Progenitor cell of endocrine pancreas (in vitro differentiated cells): Measurements from ENCODE around the gene OSBPL1A. TPM values are rescaled to one million over a fixed set of nuclear protein-coding genes. Genes with fewer than 3 reads are reported as not detected.

ENCODE experiments used
- DNase-seq: peaks from one replicate; pipeline ENCODE4 v3.0.0; 2021; ENCODE audit warnings: low spot score; ENCODE audit not compliant: unreplicated experiment
- H3K27ac Mint-ChIP-seq: 2 replicates; pipeline ENCODE4 v1.8.0; 2021; ENCODE audit warnings: mild to moderate bottlenecking, moderate library complexity, mixed read lengths
- H3K27me3 Mint-ChIP-seq: 2 replicates; pipeline ENCODE4 v1.8.0; 2021; ENCODE audit warnings: mixed read lengths
- H3K36me3 Mint-ChIP-seq: 2 replicates; pipeline ENCODE4 v1.8.0; 2022; ENCODE audit warnings: mixed read lengths; ENCODE audit not compliant: insufficient read depth
- H3K4me1 Mint-ChIP-seq: 2 replicates; pipeline ENCODE4 v1.8.0; 2021; ENCODE audit warnings: low read depth, mixed read lengths
- H3K4me3 Mint-ChIP-seq: 2 replicates; pipeline ENCODE4 v1.8.0; 2021; ENCODE audit warnings: low read depth, mild to moderate bottlenecking, moderate library complexity, mixed read lengths
- H3K9me3 Mint-ChIP-seq: 2 replicates; pipeline ENCODE4 v1.8.0; 2021; ENCODE audit warnings: low read depth, mixed read lengths
- CTCF ChIP-seq: fragments of 200-600 bp; sonication (generic); IDR thresholded peaks from one replicate; pipeline ENCODE4 v1.5.0; 2021; ENCODE audit warnings: antibody characterized with exemption, mild to moderate bottlenecking; ENCODE audit not compliant: unreplicated experiment
- total RNA-seq: library from RNA; stranded (reverse); gene quantifications from 2 replicates; pipeline ENCODE4 v1.2.1, GENCODE V29; 2021

The OSBPL1A gene
- total RNA-seq, 1 donor from 2014 or later = 15.0 TPM

DNA sequence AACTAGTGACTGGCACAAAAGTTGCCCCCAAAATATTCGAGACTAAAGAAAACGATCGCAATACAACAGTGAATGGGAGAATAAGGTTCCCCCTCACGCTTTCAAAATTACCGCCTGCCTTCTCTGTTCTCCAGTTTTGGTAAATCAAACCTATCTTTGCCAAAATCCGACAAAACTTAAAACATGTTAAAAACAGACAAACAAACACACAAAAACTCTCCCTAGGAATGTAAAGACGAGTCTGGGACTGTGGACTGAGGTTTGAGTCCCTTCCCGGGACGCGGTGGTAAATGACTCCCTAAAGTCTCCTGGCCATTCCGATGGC lies 28.4 kb upstream of the OSBPL1A start:
- no peak for TF ChIP-seq CTCF
- H3K4me3 Mint-ChIP-seq = peak overlapping the region; percentile 80
- H3K4me1 Mint-ChIP-seq = peaks cover 28% of the 10 kb centered on the region
- H3K36me3 Mint-ChIP-seq = peaks cover 4% of the 10 kb centered on the region
- peak overlapping the region; percentile 97 for H3K27ac Mint-ChIP-seq
- DNase-seq = no peak
- H3K9me3 Mint-ChIP-seq = peaks cover 13% of the 10 kb centered on the region
- peaks cover 18% of the 10 kb centered on the region for H3K27me3 Mint-ChIP-seq

GRCh38 chr18:24421831-24422230 lies 24.2 kb upstream of the OSBPL1A start:
- Mint-ChIP-seq H3K9me3 (peaks cover 9% of the 10 kb centered on the region), H3K4me3 (no peak overlapping the region), H3K36me3 (peaks cover 2% of the 10 kb centered on the region), H3K4me1 (peaks cover 14% of the 10 kb centered on the region), H3K27me3 (peaks cover 18% of the 10 kb centered on the region), H3K27ac (peak overlapping the region; percentile 54)
- DNase-seq = no peak
- TF ChIP-seq CTCF = no peak

DNA sequence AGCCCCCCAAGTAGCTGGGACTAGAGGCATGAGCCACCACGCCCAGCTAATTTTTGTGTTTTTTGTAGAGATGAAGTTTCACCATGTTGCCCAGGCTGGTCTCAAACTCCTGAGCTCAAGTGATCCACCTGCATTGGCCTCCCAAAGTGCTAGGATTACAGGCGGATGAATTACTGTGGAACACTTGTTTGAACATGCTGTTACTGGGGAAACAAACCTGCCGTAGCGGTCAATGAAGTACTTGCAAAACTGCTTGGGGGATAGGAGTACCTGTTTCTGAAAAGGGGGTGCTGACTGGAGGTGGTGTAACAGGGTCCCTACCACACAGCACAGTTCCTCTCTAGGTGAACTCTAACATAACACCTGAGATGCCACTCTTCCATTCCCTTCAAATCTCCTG lies 22.9 kb upstream of the OSBPL1A start:
- Mint-ChIP-seq H3K4me3 (no peak overlapping the region), H3K36me3 (no peaks in the 10 kb centered on the region), H3K4me1 (peaks cover 10% of the 10 kb centered on the region), H3K27me3 (peaks cover 14% of the 10 kb centered on the region), H3K27ac (no peak overlapping the region), H3K9me3 (peaks cover 2% of the 10 kb centered on the region)
- no peak for DNase-seq
- TF ChIP-seq CTCF = no peak

GRCh38 chr18:24417480-24417879 lies 19.9 kb upstream of the OSBPL1A start:
- Mint-ChIP-seq H3K9me3 (no peaks in the 10 kb centered on the region), H3K27ac (no peak overlapping the region), H3K27me3 (no peaks in the 10 kb centered on the region), H3K4me1 (peaks cover 9% of the 10 kb centered on the region), H3K36me3 (no peaks in the 10 kb centered on the region), H3K4me3 (no peak overlapping the region)
- no peak for DNase-seq
- TF ChIP-seq CTCF = no peak

DNA sequence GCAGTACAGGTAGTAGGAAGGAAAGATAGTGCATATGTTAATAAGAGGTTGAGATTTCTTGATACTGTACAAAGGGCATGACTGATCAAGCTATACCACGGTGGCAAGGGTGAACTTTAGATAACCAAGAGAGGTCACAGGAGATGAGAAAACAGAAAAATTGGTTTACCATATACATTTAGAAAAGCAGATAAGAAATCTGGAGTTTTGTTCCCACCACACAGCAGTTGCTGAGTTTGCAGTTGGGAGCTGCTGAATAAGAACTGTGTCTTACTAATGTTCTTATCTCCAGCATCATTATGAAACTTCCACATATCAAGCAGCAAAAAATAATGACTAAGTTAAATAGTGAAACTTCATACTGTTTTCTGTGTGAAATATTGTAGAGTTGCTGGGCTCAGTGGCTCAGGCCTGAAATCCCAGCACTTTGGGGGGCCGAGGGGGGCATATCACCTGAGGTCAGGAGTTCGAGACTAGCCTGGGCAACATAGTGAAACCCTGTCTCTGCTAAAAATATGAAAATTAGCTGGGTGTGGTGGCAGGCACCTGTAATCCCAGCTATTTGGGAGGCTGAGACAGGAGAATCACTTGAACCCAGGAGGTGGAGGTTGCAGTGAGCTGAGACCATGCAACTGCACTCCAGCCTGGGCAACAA lies 16.9 kb upstream of the OSBPL1A start:
- H3K36me3 Mint-ChIP-seq = no peaks in the 10 kb centered on the region
- no peak for TF ChIP-seq CTCF
- no peak for DNase-seq
- no peaks in the 10 kb centered on the region for H3K9me3 Mint-ChIP-seq
- no peaks in the 10 kb centered on the region for H3K27me3 Mint-ChIP-seq
- no peaks in the 10 kb centered on the region for H3K4me1 Mint-ChIP-seq
- no peak overlapping the region for H3K27ac Mint-ChIP-seq
- H3K4me3 Mint-ChIP-seq = no peak overlapping the region
